HCT116 (cell line): ENCODE data around the gene MAML3.

Source experiments
- CTCF ChIP-seq, 3 experiments: fragments of 200-600 bp in 1 of 3; sonication (generic) in 1 of 3; IDR thresholded peaks in 2 of 3; conservative IDR thresholded peaks in 1 of 3; 2 replicates each; pipeline ENCODE4 v1.5.1; 2012 to 2017; ENCODE audit warnings: low read depth in 2 of 3, low read length in 2 of 3, antibody characterized with exemption in 1 of 3, borderline replicate concordance in 1 of 3, control low read depth in 1 of 3, mild to moderate bottlenecking in 1 of 3, mixed read lengths in 1 of 3, mixed run types in 1 of 3, moderate library complexity in 1 of 3; ENCODE audit not compliant: insufficient read depth in 1 of 3
- EZH2 ChIP-seq: fragments of 200-600 bp; sonication (generic); IDR thresholded peaks from 2 replicates; pipeline ENCODE4 v1.6.1; 2017; ENCODE audit warnings: antibody characterized with exemption, mixed run types
- EZH2phosphoT487 ChIP-seq: fragments of 200-600 bp; IDR thresholded peaks from 2 replicates; pipeline ENCODE4 v1.6.1; 2018; ENCODE audit warnings: antibody characterized with exemption, borderline replicate concordance
- MAX ChIP-seq: IDR thresholded peaks from 2 replicates; pipeline ENCODE4 v1.6.1; 2012
- POLR2A ChIP-seq: IDR thresholded peaks from 2 replicates; pipeline ENCODE4 v1.7.0; 2011; ENCODE audit warnings: borderline replicate concordance; ENCODE audit not compliant: insufficient read depth, insufficient read length; ENCODE audit errors: extremely low read depth
- TCF7L2 ChIP-seq: IDR thresholded peaks from 2 replicates; pipeline ENCODE4 v1.7.0; 2011; ENCODE audit warnings: borderline replicate concordance, inconsistent platforms; ENCODE audit not compliant: insufficient read depth, insufficient read length; ENCODE audit errors: extremely low read depth

GRCh38 chr4:139861471-139861870 lies 292.5 kb downstream of the MAML3 start:
- TF ChIP-seq POLR2A (no peak), EZH2phosphoT487 (no peak), MAX (no peak), TCF7L2 (no peak), EZH2 (no peak), CTCF (IDR thresholded peaks at IDR 0.05 in 2 of 3, conservative IDR thresholded peaks at IDR 0.05 in 1 of 3; ENCODE audit: borderline replicate concordance in 1 of 3, insufficient read depth in 1 of 3, low read depth in 2 of 3, low read length in 2 of 3) (no peak)
